Liver (tissue), 9 donors: ENCODE measurements around the gene CETN1. TPM values are rescaled to one million over a fixed set of nuclear protein-coding genes. Genes with fewer than 3 reads are reported as not detected.

Source experiments
- DNase-seq: peaks from one replicate; pipeline ENCODE4 v3.0.0-alpha.2; 2017; ENCODE audit warnings: low spot score
- H3K27ac ChIP-seq, 2 donors: one replicate each; pipeline ENCODE4 v1.7.0; 2013; ENCODE audit warnings: inconsistent platforms in 2 of 2, low read length in 2 of 2, control low read depth in 1 of 2, low read depth in 1 of 2, mild to moderate bottlenecking in 1 of 2
- H3K27me3 ChIP-seq, 4 donors: one replicate each; pipeline versions ENCODE4 v1.6.1 to v1.7.0; 2013; ENCODE audit warnings: low read length in 3 of 4, inconsistent platforms in 1 of 4, mild to moderate bottlenecking in 1 of 4, moderate library complexity in 1 of 4; ENCODE audit not compliant: control insufficient read depth in 4 of 4, insufficient read depth in 4 of 4
- H3K36me3 ChIP-seq, 4 donors: one replicate each; pipeline versions ENCODE4 v1.6.1 to v1.7.0; 2013; ENCODE audit warnings: low read length in 3 of 4, mild to moderate bottlenecking in 3 of 4, low read depth in 1 of 4, moderate library complexity in 1 of 4; ENCODE audit not compliant: control insufficient read depth in 4 of 4, insufficient read depth in 3 of 4
- H3K4me1 ChIP-seq, 4 donors: one replicate each; pipeline versions ENCODE4 v1.6.1 to v1.7.0; 2013; ENCODE audit warnings: low read length in 3 of 4, mild to moderate bottlenecking in 3 of 4, moderate library complexity in 1 of 4; ENCODE audit not compliant: control insufficient read depth in 4 of 4, insufficient read depth in 4 of 4
- H3K4me3 ChIP-seq, 3 donors: one replicate each; pipeline versions ENCODE4 v1.6.1 to v1.7.0; 2013; ENCODE audit warnings: low read length in 3 of 3, control low read depth in 1 of 3, low read depth in 1 of 3, mild to moderate bottlenecking in 1 of 3
- H3K9ac ChIP-seq, 2 donors: one replicate each; pipeline ENCODE4 v1.7.0; 2013; ENCODE audit warnings: low read length in 2 of 2, mild to moderate bottlenecking in 2 of 2, moderate library complexity in 2 of 2, control low read depth in 1 of 2, low read depth in 1 of 2
- H3K9me3 ChIP-seq, 4 donors: one replicate each; pipeline versions ENCODE4 v1.6.1 to v1.7.0; 2013; ENCODE audit warnings: low read length in 3 of 4; ENCODE audit not compliant: control insufficient read depth in 4 of 4
- ATF3 ChIP-seq: IDR thresholded peaks from 2 replicates; pipeline ENCODE4 v1.6.1; 2016; ENCODE audit warnings: antibody characterized with exemption
- EGR1 ChIP-seq, 2 donors: IDR thresholded peaks; 2 replicates each; pipeline ENCODE4 v1.6.1; 2016 to 2018; ENCODE audit warnings: antibody characterized with exemption in 2 of 2, low read depth in 2 of 2
- FOXA1 ChIP-seq: IDR thresholded peaks from 2 replicates; pipeline ENCODE4 v1.6.1; 2016; ENCODE audit warnings: antibody characterized with exemption
- FOXA2 ChIP-seq: IDR thresholded peaks from 2 replicates; pipeline ENCODE4 v1.6.1; 2016; ENCODE audit warnings: antibody characterized with exemption
- GABPA ChIP-seq, 2 donors: IDR thresholded peaks in 1 of 2; conservative IDR thresholded peaks in 1 of 2; 2 replicates each; pipeline ENCODE4 v1.6.1; 2016; ENCODE audit warnings: antibody characterized with exemption in 2 of 2, mild to moderate bottlenecking in 1 of 2, moderate library complexity in 1 of 2
- HNF4A ChIP-seq, 2 donors: conservative IDR thresholded peaks; 2 replicates each; pipeline ENCODE4 v1.6.1; 2016; ENCODE audit warnings: antibody characterized with exemption in 2 of 2, mild to moderate bottlenecking in 2 of 2
- HNF4G ChIP-seq: IDR thresholded peaks from 2 replicates; pipeline ENCODE4 v1.6.1; 2016; ENCODE audit warnings: antibody characterized with exemption
- JUND ChIP-seq, 2 donors: IDR thresholded peaks; 2 replicates each; pipeline ENCODE4 v1.6.1; 2016; ENCODE audit warnings: antibody characterized with exemption in 2 of 2
- NR2F2 ChIP-seq: IDR thresholded peaks from 2 replicates; pipeline ENCODE4 v1.6.1; 2016; ENCODE audit warnings: antibody characterized with exemption
- RAD21 ChIP-seq, 2 donors: IDR thresholded peaks; 2 replicates each; pipeline ENCODE4 v1.6.1; 2016; ENCODE audit warnings: antibody characterized with exemption in 2 of 2, mild to moderate bottlenecking in 2 of 2
- RXRA ChIP-seq, 2 donors: IDR thresholded peaks; 2 replicates each; pipeline ENCODE4 v1.6.1; 2017 to 2018; ENCODE audit warnings: antibody characterized with exemption in 2 of 2, mild to moderate bottlenecking in 1 of 2
- SP1 ChIP-seq: IDR thresholded peaks from 2 replicates; pipeline ENCODE4 v1.6.1; 2018; ENCODE audit warnings: antibody characterized with exemption, mild to moderate bottlenecking
- YY1 ChIP-seq: IDR thresholded peaks from 2 replicates; pipeline ENCODE4 v1.6.1; 2016; ENCODE audit warnings: antibody characterized with exemption, mild to moderate bottlenecking
- WGBS: extraction: QIAGEN DNeasy Blood & Tissue Kit; methylation state at CpG from one replicate; pipeline ENCODE4 v1.1.7; 2013; 5-methylcytosine and 5-hydroxymethylcytosine counted together
- polyA plus RNA-seq, 2 donors: library from polyadenylated mRNA; stranded (reverse) in 1 of 2; unstranded in 1 of 2; fragments of 200-250 nt in 1 of 2; fragments of >200 nt in 1 of 2; fragmentation: Nextera tagmentation in 1 of 2; extraction: Ambion mirVana in 1 of 2; gene quantifications; one replicate each; pipeline versions ENCODE4 v1.2.1 to v1.2.3, GENCODE V29; 2013 to 2015
- total RNA-seq, 2 donors: library from RNA; depleted of rRNA; stranded (reverse); fragments of >200 nt; gene quantifications; one replicate each; pipeline ENCODE4 v1.2.3, GENCODE V29; 2014
- TF ChIP-seq, protein P1 (sequence below): IDR thresholded peaks from 2 replicates; pipeline ENCODE4 v1.6.1; 2016; ENCODE audit warnings: antibody characterized with exemption
- TF ChIP-seq, protein P2 (sequence below): fragments of 150-350 bp; IDR thresholded peaks from 2 replicates; pipeline ENCODE4 v1.5.1; 2017; ENCODE audit warnings: improper control_type of control experiment, low read depth, low read length; ENCODE audit not compliant: missing input control
- TF ChIP-seq, protein P3 (sequence below): IDR thresholded peaks from 2 replicates; pipeline ENCODE4 v1.6.1; 2016; ENCODE audit warnings: antibody characterized with exemption
- TF ChIP-seq, protein P4 (sequence below): IDR thresholded peaks from 2 replicates; pipeline ENCODE4 v1.6.1; 2016; ENCODE audit warnings: antibody characterized with exemption, mild to moderate bottlenecking
- donor health status: healthy.
- donor health status: healthy.
- donor health status: healthy.
- donor health status: healthy.
- donor health status: healthy.

The CETN1 gene
- total and polyA plus RNA-seq, 4 donors: not detected

- H3K4me1 ChIP-seq: no peaks in the 10 kb centered on the region
- H3K27me3 ChIP-seq: no peaks in the 10 kb centered on the region
- no peak overlapping the region for H3K9ac ChIP-seq
- WGBS: 87% methylated on average over 3 of the region's 3 CpGs
- TF ChIP-seq, protein P1, sequence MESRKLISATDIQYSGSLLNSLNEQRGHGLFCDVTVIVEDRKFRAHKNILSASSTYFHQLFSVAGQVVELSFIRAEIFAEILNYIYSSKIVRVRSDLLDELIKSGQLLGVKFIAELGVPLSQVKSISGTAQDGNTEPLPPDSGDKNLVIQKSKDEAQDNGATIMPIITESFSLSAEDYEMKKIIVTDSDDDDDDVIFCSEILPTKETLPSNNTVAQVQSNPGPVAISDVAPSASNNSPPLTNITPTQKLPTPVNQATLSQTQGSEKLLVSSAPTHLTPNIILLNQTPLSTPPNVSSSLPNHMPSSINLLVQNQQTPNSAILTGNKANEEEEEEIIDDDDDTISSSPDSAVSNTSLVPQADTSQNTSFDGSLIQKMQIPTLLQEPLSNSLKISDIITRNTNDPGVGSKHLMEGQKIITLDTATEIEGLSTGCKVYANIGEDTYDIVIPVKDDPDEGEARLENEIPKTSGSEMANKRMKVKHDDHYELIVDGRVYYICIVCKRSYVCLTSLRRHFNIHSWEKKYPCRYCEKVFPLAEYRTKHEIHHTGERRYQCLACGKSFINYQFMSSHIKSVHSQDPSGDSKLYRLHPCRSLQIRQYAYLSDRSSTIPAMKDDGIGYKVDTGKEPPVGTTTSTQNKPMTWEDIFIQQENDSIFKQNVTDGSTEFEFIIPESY: no peak
- TF ChIP-seq HNF4G (no peak), RXRA (IDR thresholded peaks at IDR 0.05) (no peak), GABPA (IDR thresholded peaks at IDR 0.05 in 1 of 2, conservative IDR thresholded peaks at IDR 0.05 in 1 of 2) (no peak), SP1 (no peak), FOXA1 (no peak), HNF4A (conservative IDR thresholded peaks at IDR 0.05) (no peak), YY1 (no peak), JUND (IDR thresholded peaks at IDR 0.05) (no peak), NR2F2 (no peak)
- TF ChIP-seq, protein P2, sequence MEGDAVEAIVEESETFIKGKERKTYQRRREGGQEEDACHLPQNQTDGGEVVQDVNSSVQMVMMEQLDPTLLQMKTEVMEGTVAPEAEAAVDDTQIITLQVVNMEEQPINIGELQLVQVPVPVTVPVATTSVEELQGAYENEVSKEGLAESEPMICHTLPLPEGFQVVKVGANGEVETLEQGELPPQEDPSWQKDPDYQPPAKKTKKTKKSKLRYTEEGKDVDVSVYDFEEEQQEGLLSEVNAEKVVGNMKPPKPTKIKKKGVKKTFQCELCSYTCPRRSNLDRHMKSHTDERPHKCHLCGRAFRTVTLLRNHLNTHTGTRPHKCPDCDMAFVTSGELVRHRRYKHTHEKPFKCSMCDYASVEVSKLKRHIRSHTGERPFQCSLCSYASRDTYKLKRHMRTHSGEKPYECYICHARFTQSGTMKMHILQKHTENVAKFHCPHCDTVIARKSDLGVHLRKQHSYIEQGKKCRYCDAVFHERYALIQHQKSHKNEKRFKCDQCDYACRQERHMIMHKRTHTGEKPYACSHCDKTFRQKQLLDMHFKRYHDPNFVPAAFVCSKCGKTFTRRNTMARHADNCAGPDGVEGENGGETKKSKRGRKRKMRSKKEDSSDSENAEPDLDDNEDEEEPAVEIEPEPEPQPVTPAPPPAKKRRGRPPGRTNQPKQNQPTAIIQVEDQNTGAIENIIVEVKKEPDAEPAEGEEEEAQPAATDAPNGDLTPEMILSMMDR: no peak
- TF ChIP-seq, protein P3, sequence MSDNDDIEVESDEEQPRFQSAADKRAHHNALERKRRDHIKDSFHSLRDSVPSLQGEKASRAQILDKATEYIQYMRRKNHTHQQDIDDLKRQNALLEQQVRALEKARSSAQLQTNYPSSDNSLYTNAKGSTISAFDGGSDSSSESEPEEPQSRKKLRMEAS: no peak
- DNase-seq: no peak
- H3K27ac ChIP-seq: no peak overlapping the region
- no peak overlapping the region for H3K4me3 ChIP-seq
- H3K36me3 ChIP-seq: no peaks in the 10 kb centered on the region
- no peaks in the 10 kb centered on the region for H3K9me3 ChIP-seq
These were observed 30.2 kb upstream of the CETN1 start for GRCh38 chr18:549967-550366.

DNA sequence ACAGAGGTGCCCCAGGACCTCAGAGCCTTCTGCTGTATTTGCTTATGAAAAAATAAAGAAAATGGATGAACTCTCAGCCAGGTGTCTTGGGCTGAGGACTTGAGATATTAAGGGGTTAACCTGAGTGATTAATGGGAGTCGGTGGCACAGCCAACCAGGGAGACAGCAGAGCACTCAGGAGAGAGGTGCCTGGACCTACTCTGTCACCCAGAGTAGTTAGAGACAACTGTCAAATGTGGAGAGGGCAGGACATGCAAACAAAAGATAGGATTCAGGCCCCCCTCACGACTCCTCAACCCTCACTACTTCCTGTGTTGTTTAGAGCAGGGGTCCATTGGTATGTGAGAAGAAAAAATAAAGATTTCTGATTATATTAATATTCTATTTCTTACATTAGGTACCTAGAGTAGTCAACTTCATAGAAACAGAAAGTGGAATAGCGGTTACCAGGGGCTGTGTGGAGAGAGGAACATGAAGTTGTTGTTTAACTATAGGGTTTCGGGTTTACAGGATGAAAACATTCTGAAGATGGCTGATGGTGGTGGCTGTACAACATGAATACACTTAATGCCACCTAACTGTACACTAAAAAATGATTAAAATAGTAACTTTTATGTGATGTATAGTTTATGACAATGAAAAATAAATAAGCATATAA, 28.6 kb upstream of the CETN1 start:
- H3K27me3 ChIP-seq: no peaks in the 10 kb centered on the region
- no peak overlapping the region for H3K27ac ChIP-seq
- TF ChIP-seq NR2F2 (no peak), HNF4A (conservative IDR thresholded peaks at IDR 0.05) (no peak), EGR1 (IDR thresholded peaks at IDR 0.05; ENCODE audit: low read depth in 2 of 2) (no peak), RAD21 (IDR thresholded peaks at IDR 0.05) (no peak), SP1 (no peak), JUND (IDR thresholded peaks at IDR 0.05) (no peak), YY1 (no peak), ATF3 (no peak), FOXA2 (no peak)
- TF ChIP-seq, protein P4, sequence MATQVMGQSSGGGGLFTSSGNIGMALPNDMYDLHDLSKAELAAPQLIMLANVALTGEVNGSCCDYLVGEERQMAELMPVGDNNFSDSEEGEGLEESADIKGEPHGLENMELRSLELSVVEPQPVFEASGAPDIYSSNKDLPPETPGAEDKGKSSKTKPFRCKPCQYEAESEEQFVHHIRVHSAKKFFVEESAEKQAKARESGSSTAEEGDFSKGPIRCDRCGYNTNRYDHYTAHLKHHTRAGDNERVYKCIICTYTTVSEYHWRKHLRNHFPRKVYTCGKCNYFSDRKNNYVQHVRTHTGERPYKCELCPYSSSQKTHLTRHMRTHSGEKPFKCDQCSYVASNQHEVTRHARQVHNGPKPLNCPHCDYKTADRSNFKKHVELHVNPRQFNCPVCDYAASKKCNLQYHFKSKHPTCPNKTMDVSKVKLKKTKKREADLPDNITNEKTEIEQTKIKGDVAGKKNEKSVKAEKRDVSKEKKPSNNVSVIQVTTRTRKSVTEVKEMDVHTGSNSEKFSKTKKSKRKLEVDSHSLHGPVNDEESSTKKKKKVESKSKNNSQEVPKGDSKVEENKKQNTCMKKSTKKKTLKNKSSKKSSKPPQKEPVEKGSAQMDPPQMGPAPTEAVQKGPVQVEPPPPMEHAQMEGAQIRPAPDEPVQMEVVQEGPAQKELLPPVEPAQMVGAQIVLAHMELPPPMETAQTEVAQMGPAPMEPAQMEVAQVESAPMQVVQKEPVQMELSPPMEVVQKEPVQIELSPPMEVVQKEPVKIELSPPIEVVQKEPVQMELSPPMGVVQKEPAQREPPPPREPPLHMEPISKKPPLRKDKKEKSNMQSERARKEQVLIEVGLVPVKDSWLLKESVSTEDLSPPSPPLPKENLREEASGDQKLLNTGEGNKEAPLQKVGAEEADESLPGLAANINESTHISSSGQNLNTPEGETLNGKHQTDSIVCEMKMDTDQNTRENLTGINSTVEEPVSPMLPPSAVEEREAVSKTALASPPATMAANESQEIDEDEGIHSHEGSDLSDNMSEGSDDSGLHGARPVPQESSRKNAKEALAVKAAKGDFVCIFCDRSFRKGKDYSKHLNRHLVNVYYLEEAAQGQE: no peak
- TF ChIP-seq, protein P3: no peak
- TF ChIP-seq, protein P1: no peak
- 74% methylated on average over 4 of the region's 4 CpGs for WGBS
- no peak overlapping the region for H3K9ac ChIP-seq
- no peaks in the 10 kb centered on the region for H3K4me1 ChIP-seq
- H3K9me3 ChIP-seq: no peaks in the 10 kb centered on the region
- no peak for DNase-seq
- no peaks in the 10 kb centered on the region for H3K36me3 ChIP-seq
- H3K4me3 ChIP-seq: no peak overlapping the region
